A549 (cell line): ENCODE measurements around the gene AADACL4.

Experiments used
- BHLHE40 ChIP-seq: IDR thresholded peaks from 2 replicates; pipeline ENCODE4 v1.6.1; 2012; ENCODE audit warnings: low read depth, low read length, inconsistent platforms
- CBX2 ChIP-seq: fragments of 200-600 bp; sonication (generic); IDR thresholded peaks from 2 replicates; pipeline ENCODE4 v1.6.1; 2016; ENCODE audit warnings: low read depth, mild to moderate bottlenecking, borderline replicate concordance
- CEBPB ChIP-seq, 2 experiments: fragments of >200 bp in 1 of 2; sonication (Bioruptor Twin) in 1 of 2; formaldehyde crosslinking in 1 of 2; IDR thresholded peaks; 2 replicates each; pipeline ENCODE4 v1.6.1; 2012 to 2016
- EP300 ChIP-seq, 2 experiments: fragments of >200 bp; sonication (Bioruptor Twin); formaldehyde crosslinking; IDR thresholded peaks; 2 replicates in 1 of 2; 3 replicates in 1 of 2; pipeline ENCODE4 v1.6.1; 2016 to 2017
- FOSL2 ChIP-seq, 2 experiments: fragments of 450-650 bp in 1 of 2; fragments of >200 bp in 1 of 2; sonication (Bioruptor Twin) in 1 of 2; formaldehyde crosslinking; IDR thresholded peaks; 2 replicates each; pipeline versions ENCODE4 v1.5.0 to v1.6.1; 2016 to 2020; ENCODE audit warnings: mild to moderate bottlenecking in 1 of 2, moderate library complexity in 1 of 2
- PHF8 ChIP-seq: fragments of 200-600 bp; sonication (generic); IDR thresholded peaks from 2 replicates; pipeline ENCODE4 v1.6.1; 2016; ENCODE audit warnings: low read depth, mild to moderate bottlenecking, antibody characterized with exemption, moderate library complexity, borderline replicate concordance
- POLR2AphosphoS2 ChIP-seq: conservative IDR thresholded peaks from 2 replicates; pipeline ENCODE4 v1.6.1; 2012; ENCODE audit warnings: low read length, improper control_type of control experiment, inconsistent platforms
- SMC3 ChIP-seq: fragments of >200 bp; sonication (Bioruptor Twin); formaldehyde crosslinking; IDR thresholded peaks from 3 replicates; pipeline ENCODE4 v1.6.1; 2018; ENCODE audit warnings: inconsistent platforms
- TF ChIP-seq, protein P1 (sequence below): fragments of >200 bp; sonication (Bioruptor Twin); formaldehyde crosslinking; IDR thresholded peaks from 3 replicates; pipeline ENCODE4 v1.5.1; 2016

DNA sequence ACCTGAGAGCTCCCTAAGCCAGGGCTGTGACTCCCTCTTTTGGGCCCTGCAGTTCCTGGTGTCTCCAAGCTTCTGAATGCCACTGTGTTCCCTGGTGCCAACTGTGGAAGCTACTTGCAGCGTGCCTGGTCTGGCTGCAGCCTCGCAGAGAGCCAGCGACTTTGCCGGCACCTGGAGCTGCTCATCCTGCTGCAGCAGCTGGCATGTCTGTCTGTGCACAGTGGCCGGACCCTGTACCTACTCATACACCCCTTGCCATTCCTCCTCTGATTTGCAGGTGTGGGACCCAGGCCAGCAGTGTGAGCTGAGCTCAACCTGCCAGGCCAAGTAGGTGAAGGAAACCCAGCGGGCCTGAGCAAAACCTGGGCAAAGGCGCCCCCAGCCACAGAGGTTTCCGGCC, 12.3 kb upstream of the AADACL4 start:
- TF ChIP-seq CEBPB (IDR thresholded peaks at IDR 0.05), result no peak
- TF ChIP-seq, protein P1, sequence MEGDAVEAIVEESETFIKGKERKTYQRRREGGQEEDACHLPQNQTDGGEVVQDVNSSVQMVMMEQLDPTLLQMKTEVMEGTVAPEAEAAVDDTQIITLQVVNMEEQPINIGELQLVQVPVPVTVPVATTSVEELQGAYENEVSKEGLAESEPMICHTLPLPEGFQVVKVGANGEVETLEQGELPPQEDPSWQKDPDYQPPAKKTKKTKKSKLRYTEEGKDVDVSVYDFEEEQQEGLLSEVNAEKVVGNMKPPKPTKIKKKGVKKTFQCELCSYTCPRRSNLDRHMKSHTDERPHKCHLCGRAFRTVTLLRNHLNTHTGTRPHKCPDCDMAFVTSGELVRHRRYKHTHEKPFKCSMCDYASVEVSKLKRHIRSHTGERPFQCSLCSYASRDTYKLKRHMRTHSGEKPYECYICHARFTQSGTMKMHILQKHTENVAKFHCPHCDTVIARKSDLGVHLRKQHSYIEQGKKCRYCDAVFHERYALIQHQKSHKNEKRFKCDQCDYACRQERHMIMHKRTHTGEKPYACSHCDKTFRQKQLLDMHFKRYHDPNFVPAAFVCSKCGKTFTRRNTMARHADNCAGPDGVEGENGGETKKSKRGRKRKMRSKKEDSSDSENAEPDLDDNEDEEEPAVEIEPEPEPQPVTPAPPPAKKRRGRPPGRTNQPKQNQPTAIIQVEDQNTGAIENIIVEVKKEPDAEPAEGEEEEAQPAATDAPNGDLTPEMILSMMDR, result no peak
- TF ChIP-seq POLR2AphosphoS2, result no peak
- TF ChIP-seq CBX2, result no peak
- TF ChIP-seq FOSL2 (IDR thresholded peaks at IDR 0.05), result no peak
- TF ChIP-seq FOSL2 (CRISPR knock-in tag; IDR thresholded peaks at IDR 0.05), result no peak
- TF ChIP-seq BHLHE40, result no peak
- TF ChIP-seq PHF8, result no peak
- no peak for TF ChIP-seq EP300 (IDR thresholded peaks at IDR 0.05)
- no peak for TF ChIP-seq SMC3
